Renal pelvis (tissue), 4 donors: Measurements from ENCODE around the gene CEBPG. TPM values are rescaled to one million over a fixed set of nuclear protein-coding genes. Genes with fewer than 3 reads are reported as not detected.

Source experiments
- DNase-seq: peaks from one replicate; pipeline ENCODE4 v3.0.0-alpha.2; 2013
- polyA plus RNA-seq, 3 donors: library from polyadenylated mRNA; unstranded; fragments of 120-200 nt; gene quantifications; one replicate each; pipeline ENCODE4 v1.2.1, GENCODE V29; 2013; ENCODE audit not compliant: insufficient read length in 3 of 3

CEBPG gene
- polyA plus RNA-seq, 3 donors: 21.2 to 22.6 (median 22.0) TPM

DNA sequence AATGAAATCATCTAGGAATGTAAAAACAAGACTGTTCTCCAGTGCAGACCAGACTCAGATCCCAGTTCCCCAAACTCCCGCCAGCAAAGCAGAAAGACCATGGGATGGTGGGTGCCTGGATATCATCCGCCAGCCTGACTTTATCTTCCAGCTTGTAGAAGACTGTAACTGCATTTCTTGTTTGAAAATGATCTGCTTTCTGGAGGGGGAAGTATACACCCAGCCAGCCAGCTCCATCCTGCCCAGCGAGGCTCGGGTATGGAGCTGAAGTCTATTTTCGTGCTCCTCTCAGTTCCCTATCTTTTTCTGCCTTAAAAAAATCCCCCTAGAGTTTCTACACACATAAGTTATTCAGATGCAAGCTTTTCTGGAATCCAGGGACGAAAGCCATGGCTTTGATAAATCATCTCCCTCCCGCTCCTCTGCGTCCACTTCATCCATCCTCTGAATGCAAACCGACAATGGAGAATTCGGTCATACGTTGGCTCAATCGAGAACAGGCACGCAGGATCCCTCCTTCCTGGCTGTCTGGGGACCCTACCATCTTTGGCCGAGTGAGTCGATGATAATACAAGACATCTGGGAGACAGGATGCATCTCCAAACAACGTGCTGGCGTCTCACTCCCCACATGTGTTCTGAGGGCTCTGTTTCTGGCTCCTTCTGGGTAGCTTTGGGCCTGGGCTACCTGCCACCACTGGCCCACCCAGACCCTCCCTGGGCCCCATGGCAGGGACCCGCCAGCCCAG lies 31.2 kb downstream of the CEBPG start:
- no peak for DNase-seq

DNA sequence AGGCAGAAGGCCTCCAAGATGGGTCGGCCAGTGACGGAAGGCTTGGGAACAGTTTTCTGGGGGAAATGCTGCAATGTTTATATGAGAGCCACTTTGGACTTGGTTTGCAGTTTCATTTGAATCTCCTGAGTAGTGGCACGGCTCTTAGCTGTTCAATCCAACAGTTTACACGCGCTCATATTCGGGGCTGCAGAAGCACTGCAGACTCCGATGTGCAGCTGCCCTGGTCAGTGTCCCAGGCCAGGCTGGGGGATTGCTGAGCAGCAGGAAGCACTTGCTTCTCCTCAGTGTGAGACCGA lies 31.7 kb downstream of the CEBPG start:
- DNase-seq: no peak

DNA sequence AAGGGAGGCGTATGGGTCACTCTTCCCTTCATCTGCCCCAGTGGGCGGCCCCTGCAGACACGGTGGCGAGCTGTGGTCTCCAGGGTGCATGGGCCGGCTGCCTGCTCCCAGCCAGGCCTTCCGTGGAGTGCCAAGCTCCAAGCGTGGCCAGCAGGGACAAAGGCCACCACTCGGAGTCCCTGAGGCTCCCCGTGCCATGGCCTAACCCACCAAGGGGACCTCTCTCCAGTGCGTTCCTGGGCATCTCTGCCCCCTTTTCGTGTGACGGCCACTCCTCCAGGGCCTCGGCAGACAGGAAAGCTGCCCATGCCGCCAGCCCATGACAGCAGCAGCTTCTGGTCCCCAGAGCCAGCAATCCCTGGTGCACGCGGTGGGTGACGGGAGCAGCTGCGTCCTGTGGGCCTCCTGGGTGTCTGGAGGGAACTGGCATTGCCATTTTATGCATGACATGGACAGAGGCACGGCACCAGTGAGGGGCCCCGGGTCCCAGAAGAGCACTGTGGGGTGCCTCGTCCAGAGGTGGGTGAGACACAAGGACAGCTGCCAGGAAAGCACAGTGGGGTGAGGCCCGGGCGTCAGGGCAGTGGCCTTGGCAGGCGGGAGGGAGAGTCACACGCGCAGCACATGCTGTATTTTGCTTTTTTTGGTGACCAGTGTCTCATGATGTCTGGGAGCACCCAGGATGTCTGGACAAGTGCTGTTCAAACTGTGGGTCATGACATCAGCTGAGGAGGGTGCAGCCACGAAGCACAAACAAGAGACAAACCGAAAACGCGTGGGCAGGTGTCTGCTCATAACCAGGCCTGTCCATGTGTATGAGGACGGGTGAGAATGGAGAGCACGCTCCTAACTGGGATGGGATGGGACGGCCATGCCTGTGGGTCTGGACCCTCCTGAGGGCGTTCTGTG lies 32.3 kb downstream of the CEBPG start:
- no peak for DNase-seq

DNA sequence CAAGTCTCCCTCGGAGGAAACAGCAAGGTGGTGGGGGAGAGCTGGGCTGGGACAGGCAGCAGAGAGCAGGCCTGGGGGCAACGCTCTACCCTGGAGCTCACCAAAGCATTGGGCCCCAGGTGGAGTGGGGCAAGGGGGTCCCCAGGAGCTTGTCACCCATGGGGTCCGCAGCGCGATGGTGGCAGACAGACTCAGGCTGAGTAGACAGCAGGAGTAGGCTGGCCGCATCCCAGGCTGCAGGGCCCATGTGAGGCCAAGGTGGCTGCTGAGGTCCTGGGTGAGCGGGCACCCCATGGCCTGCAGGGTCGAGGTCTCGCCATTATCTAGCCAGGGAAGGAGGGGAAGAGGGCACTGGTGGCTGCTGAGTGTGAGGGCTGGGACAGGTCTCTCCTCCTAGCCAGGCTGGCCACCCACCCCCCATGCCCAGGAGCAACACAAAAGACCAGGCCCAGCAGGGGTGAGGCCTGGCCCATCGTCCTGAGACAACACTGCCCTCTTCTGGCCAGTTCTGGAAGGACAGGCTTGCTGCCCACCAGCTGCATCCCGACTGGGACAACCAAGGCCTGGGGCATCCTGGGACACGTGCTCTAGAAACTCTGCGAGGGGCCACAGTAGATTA lies 33.1 kb downstream of the CEBPG start:
- DNase-seq: peak; percentile 42

DNA sequence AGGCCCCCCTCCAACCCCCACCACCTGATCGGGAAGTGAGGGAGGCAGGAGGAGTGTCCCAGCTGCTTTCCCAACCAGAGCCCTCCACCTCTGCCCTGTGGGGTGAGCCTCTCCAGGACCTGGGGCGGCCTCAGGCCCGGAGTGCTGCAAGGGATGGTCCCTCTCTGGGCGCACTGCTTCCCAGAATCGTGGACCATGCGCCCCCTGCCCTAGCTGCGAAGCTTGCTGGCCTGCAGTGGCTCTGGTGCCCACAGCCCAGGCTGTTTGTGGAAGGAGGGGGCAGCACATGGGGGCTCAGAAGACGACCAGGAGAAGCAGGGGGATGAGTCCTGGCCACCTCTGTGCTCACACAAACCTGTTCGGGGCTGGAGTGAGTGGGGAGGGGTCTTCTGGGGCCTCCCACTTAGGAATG lies 33.6 kb downstream of the CEBPG start:
- no peak for DNase-seq

DNA sequence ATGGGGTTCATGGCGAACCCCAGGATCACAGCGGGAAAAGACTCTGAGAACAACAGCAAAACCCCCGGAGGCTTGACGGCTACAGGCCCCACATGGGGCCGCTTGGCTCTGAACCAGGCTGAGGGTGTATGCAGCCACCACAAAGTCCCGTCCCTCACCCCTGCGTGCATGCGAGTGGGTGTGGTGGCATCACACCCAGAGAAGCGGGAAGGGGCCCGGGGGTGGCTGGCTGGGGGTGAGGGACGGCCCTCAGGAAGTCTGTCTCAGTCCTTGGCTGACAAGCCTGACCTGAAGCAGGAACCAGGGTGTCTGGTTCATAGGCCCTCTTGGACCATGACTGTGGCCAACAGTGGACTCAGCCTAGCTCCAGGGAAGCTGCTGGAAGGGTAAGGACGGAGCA lies 34.2 kb downstream of the CEBPG start:
- DNase-seq: no peak

DNA sequence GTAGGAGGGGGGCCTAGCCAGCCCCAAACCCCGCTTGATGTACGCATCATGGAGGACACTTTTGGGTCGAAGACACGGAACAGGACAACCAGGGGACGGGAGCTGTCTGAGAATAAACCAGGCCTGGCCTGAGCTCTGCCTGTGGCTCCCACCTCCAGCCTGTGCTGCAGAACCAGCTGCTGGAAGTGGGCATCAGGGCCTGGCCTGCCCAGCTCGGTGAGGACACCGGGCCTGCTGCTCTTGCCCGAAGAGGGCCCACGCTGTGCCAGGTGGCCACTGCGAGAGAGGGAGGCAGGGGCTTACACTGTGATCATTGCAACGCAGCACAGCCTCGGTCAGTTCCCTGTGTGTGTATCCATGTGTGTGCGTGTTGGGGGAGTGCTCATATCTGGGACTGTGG lies 34.6 kb downstream of the CEBPG start:
- no peak for DNase-seq

DNA sequence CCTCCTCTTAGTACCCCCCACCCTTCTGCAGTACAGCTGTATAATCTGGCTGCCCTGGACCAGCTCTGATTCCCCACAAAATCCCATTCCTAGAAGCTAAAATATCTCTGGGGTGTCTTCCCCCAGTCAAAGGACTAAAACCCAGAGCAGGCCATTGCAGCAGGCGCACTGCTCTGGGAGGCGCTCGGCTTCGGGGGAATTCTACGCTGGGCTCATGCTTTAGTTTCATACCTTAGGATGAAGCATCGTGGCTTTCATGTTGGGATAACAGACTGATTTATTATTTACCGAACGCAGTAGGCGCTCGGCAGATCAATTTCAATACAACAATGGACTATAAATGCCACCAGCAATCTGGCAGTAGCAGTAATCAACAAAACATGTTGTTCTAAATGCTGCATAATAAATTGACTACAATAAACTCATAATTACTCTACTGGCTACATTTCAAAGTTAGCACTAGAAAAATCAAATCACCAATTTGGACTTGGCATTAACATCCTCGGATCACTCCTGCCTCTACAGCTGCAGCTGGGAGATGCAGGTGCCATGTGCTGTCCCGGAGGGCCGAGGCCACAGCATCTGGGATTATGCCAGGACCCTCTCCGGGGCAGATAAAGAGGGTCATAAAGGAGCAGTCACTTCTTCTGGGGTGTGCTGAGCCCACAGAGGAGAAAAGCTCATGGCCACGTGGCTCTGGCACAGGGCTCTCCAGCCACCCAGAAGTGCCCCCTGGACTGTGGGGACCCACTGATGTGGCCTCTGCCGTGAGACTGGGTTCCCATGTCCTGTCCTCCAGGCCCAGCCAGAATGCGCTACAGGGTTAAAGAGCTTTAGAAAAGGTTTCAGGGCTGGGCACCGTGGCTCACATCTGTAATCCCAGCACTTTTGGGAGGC lies 35.3 kb downstream of the CEBPG start:
- no peak for DNase-seq

DNA sequence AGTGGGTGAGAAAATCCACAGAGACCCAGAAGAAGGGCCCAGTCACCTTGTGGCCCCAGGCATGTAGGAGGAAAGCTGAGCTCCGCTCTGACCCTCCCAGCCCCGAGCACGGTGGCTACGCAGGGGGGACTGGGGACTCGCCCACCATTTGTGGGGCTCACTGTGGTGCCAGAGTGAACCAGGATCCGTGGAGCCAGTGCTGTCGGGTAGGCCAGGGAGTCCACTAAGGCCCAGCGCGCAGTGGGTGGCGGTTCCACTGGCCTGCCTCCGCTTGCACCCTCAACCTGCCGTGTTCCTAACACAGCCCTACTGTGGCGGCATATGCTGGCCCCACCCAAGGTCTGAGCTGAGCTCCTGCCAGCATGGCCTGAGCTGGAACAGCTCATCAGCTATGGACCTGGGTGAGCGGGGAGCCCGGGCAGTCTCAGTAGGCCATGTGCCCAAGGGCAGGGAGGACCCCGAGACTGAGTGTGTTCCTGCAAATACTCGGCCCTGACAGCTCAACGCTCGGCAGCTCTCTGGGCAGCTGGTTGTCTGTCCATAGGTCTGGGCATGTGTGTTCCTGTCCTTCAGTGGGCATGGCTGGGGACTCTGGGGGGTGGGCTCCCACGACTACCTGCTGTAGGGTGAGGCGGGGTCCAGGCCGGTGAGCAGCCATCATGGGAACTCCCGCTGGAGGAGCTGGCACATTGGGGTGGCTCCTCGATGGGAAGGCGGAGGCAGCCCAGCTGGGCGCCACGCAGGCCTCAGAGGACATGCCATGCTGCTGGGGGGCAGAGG lies 36.6 kb downstream of the CEBPG start:
- no peak for DNase-seq

DNA sequence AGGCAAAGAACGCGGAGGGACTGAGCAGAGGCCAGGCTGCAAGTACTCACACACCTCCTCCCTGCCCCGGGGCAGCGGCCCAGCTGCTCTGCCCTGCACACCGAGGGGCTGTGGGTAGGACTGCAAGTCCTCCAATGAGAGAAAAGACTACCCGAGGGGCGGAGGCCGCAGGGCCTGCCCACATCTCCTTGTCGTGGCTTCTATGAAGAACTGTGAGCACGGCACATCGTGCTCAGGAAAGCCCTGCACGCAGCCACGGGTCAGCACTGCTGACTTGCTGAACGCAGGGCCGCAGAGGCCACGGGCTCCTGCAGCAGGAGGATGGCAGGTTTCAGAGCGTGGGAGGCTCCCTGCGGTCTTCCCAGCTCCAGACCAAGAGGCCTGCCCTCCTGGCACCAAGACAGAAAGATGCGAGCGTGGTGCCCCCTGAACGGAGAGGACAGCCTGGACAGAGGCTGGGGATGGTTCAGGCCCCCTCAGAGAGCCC lies 37.4 kb downstream of the CEBPG start:
- no peak for DNase-seq

DNA sequence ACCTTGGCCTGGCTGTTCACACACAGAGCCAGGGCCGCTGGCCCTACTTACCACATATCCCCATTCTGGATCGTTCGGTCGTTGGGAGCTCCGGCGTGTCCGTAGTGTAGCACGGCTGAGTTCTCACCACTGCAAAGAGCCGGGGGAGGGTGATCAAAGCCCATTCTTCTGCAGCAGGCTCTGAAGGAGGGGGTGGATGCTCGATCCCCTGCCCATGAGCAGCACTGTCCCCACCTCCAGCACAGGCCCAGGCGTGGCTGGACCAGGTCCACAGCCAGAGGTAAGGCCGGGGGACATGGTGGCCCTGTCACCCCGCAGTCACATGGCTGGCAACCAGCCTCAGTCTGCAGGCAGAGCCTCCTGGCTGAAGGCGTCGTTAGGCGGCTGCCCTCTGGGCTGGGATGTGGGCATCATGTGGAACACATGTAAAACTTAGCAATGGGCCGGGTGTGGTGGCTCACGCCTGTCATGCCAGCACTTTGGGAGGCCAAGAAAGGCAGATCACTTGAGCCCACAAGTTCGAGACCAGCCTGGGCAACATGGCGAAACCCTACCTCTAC lies 38.2 kb downstream of the CEBPG start:
- no peak for DNase-seq

DNA sequence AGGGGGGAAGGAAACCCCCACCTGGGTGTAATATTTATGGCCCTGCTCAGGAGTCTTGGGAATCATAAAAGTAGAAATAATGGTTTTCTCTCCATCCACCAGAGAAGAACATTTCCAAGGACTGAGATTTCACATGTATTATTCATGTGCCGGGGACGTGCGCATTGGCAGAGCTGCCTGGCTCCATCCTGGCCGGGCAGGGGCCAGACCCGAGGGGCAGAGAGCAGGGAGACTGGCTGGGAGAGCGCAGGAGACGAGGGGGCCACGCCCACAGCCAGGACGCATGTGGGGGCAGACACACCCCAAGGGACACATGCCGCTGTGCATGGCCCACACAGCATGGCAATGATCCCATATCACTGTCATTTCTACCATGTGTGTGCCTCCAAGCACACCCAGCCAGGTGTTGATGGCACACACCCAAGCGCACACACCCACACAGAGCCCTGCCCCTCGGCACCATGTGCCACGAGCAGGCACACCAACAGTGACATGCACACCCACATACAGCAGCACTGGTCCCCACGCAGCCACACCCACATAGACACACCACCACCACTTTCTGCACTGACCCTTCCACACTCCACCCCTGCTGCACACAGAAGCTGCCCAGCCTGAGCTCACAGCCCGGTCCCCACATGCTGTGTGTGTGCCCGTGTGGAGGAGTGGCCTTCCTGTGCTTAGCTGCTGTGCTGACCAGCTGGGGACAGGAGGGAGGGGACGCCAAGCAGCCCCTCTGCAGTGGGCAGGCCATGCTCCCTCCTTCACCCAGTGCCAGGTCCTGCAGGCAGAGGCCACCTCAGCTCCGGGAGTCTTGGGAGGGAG lies 39.3 kb downstream of the CEBPG start:
- no peak for DNase-seq

DNA sequence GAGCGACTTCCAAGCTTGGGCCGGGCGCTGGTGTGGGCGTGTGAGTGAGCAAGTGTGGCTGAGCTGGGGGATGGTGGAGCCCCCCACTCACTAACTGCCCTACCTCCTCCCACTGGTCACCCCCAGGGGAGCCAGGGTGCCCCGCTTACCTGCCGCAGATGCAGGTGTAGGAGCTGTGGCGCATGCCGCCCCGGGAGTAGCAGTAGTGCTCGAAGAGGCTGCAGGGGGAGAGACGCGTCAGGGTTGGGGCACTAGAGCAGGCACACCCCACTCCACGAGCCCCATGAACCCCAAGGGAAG lies 39.9 kb downstream of the CEBPG start:
- no peak for DNase-seq

DNA sequence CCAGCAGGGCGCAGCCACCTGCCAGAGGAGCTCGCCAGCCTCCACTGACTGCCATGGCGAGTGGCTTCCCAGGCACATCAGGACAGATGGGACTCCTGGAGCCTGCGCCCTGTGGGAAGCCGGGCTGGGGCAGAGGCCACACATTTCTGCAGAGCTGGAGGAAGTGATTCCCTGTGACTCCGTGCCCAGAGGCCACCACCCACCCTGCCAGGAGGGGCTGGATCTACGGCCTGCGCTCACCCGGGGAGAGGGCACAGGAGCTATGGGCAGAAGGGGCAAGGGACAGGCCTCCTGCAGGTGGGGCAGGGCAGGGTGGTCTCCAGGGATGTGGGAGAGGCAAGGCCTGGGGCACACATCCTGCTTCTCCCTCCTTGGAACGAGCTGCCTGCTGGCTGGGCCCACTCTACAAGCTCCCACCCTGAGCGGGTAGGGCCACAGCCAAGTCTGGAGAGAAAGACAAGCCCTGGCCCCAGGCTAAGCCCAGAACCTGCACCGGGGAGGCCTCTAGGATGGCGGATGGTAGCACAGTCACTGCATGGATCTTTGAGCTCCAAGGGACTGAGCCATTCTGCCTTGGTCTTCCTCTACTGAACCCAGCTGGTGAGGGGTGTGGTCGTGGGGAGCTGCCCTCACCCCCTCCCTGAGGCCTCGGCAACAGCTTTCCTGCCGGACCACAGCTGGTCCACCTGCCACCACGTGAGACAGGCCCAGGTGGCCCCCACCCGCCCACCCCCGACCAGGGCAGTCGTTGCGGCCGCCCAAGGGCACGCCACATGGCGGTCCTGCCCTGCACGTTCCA lies 40.6 kb downstream of the CEBPG start:
- DNase-seq: no peak

DNA sequence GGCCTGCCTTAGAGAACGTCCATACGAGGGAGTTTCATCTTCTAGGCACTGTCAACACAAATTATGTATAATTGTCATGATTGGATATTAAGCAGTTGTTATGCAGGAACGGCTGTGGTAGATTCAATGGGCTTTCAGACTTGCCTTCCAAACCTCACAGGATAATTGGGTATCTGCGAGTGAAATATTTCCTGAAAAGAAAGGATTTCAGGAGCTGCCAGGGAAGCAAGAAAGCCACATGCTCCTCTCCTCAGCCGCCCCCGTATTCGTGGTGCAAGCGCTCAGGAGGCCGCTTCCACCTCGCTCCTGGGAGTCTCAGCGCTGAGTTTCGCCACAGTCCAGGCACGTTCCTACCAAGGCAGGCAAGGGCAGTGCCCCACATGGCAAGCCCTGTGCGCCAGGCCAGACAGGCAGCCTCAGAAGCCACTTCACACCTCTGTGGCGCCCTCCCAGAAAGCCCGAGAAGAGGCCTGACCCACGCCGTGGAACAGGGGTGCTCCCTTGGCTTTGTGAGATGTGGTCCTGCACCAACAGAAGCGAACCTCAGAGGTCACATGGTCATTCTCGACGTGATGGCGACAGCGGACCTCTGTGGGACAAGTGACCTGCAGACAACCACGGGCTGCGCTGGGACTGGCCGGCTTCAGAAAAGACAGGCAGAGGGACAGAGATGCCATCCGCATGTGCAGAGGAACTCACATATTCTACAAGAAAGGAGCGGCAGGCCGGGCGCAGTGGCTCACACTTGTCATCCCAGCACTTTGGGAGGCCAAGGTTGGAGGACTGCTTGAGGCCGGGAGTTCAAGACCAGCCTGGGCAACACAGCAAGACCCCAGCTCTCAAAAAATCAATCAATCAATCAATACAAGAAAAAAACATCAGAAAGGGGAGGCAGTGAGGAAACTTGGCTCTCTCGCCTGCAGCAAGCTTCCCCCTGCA lies 41.4 kb downstream of the CEBPG start:
- DNase-seq: no peak

DNA sequence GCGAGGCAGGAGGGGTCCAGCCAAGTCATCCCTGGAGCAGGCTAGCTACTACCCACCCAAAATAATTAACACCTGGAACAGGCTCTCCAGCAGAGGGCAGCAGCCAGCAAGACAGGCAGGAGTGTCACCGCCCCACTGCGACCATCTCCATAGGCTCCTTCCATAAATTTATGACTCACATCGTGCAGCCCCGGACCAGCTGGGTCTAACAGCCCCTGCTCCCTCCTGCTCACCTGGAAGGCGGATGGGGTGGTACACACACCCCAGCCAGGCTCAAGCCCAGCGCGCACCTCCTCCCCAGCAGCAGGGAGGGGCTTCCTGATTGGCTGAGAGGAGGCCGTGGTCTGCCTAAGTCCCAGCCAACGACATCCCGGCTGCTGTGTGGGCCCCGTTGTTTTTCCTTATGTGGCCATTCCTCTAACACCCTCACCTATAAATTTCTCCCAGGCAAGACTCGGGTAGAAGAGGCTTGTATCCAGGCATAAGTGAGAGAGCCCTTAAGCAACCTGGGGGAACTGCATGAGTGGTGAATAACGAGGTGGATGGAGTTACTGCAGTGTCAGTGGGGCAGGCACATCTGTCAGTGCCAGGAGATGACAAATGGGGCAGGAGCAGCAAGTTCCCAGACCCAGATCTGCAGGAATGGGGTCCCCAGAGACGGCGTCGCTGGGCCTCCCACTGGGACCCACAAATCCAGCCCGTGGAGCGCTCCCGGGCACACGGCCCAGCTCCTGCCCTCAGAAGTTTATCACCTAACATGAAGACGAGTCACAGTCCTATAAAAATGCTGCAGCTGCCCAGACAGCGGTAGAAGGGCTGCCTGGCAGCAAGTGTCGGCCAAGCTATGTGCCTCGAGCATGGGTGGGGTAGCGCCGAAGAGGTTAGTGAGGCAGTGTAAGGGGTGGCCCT lies 43.1 kb downstream of the CEBPG start:
- peak; percentile 61 for DNase-seq

DNA sequence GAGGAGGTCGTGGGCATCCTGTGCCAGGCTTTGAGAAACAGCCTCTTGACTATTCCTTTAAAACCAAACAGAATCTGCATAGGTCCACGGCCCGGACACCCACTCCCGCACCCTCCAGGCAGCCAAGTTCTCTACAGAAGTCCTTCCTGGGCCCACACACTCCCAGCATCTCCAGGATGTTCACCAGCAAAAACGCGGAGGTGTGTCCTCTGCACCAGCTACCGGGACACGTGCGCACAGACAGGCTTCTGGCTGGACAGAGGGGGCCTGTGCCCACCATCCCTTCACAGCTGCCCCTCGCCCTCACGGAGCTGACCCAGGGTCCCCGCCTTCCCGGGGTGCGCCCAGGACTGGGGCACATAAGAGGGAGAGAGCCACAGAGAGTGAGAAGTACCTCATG lies 44.2 kb downstream of the CEBPG start:
- DNase-seq: no peak
